Measurements from ENCODE around the gene TADA2B. TPM values are rescaled to one million over a fixed set of nuclear protein-coding genes. Genes with fewer than 3 reads are reported as not detected.
A peak's percentile ranks its signal among the peaks of the same experiment; 100 is the strongest.

Gene TADA2B
- total RNA-seq, 4 donors from 2014 or later, result 13.3 to 27.3 (median 16.5) TPM

GRCh38 chr4:7045961-7046921 is 3.1 kb downstream of the TADA2B start:
- Histone ChIP-seq H3K27ac (no peak overlapping the region), H3K27me3 (no peaks in the 10 kb centered on the region), H3K36me3 (peaks cover 0 to 18% (median 0%) of the 10 kb centered on the region in 3 donors), H3K9me3 (no peaks in the 10 kb centered on the region), H3K4me1 (peaks cover 0 to 67% (median 30%) of the 10 kb centered on the region in 4 donors), H3K4me3 (peak overlapping the region in 1 of 4 donors; percentile 5)
- no peak for DNase-seq (ENCODE audit: low spot score in 2 of 2)
- TF ChIP-seq CTCF (IDR thresholded peaks at IDR 0.05), result no peak
- TF ChIP-seq POLR2A (IDR thresholded peaks at IDR 0.05), result no peak
- TF ChIP-seq EP300 (IDR thresholded peaks at IDR 0.05), result no peak
- 87 to 89% methylated on average over 16 to 23 of the region's 23 CpGs for WGBS, 2 donors

- TF ChIP-seq POLR2A (IDR thresholded peaks at IDR 0.05) (no peak), EP300 (IDR thresholded peaks at IDR 0.05) (no peak), CTCF (IDR thresholded peaks at IDR 0.05) (no peak)
- no peak overlapping the region for H3K4me3 ChIP-seq
- H3K4me1 ChIP-seq, result peaks cover 0 to 63% (median 25%) of the 10 kb centered on the region in 4 donors
- DNase-seq (ENCODE audit: low spot score in 2 of 2), result no peak
- peaks cover 0 to 21% (median 0%) of the 10 kb centered on the region in 3 donors for H3K36me3 ChIP-seq
- 86 to 91% methylated on average over 9 of the region's 9 CpGs for WGBS, 2 donors
- no peak overlapping the region for H3K27ac ChIP-seq
- no peaks in the 10 kb centered on the region for H3K9me3 ChIP-seq
- H3K27me3 ChIP-seq, result no peaks in the 10 kb centered on the region
Measured at GRCh38 chr4:7046971-7047370, 3.8 kb downstream of the TADA2B start.

- H3K9me3 ChIP-seq, result no peaks in the 10 kb centered on the region
- TF ChIP-seq EP300 (IDR thresholded peaks at IDR 0.05) (no peak), POLR2A (IDR thresholded peaks at IDR 0.05) (no peak), CTCF (IDR thresholded peaks at IDR 0.05) (no peak)
- WGBS, 2 donors, result 88 to 93% methylated on average over 12 of the region's 12 CpGs
- no peak for DNase-seq (ENCODE audit: low spot score in 2 of 2)
- H3K36me3 ChIP-seq, result peaks cover 0 to 26% (median 0%) of the 10 kb centered on the region in 3 donors
- H3K27me3 ChIP-seq, result no peaks in the 10 kb centered on the region
- H3K27ac ChIP-seq, result no peak overlapping the region
- H3K4me3 ChIP-seq, result no peak overlapping the region
- peaks cover 0 to 72% (median 22%) of the 10 kb centered on the region in 4 donors for H3K4me1 ChIP-seq
Measured at GRCh38 chr4:7048642-7049041, 5.5 kb downstream of the TADA2B start.

GRCh38 chr4:7049295-7049694 is 6.1 kb downstream of the TADA2B start:
- Histone ChIP-seq H3K27me3 (no peaks in the 10 kb centered on the region), H3K4me3 (no peak overlapping the region), H3K36me3 (peaks cover 0 to 32% (median 0%) of the 10 kb centered on the region in 3 donors), H3K4me1 (peaks cover 0 to 70% (median 22%) of the 10 kb centered on the region in 4 donors), H3K9me3 (no peaks in the 10 kb centered on the region), H3K27ac (no peak overlapping the region)
- DNase-seq (ENCODE audit: low spot score in 2 of 2), result no peak
- 93% methylated on average over 4 of the region's 4 CpGs for WGBS, 2 donors
- no peak for TF ChIP-seq POLR2A (IDR thresholded peaks at IDR 0.05)

- no peak for DNase-seq (ENCODE audit: low spot score in 2 of 2)
- no peak overlapping the region for H3K27ac ChIP-seq
- H3K36me3 ChIP-seq, result peaks cover 0 to 37% (median 0%) of the 10 kb centered on the region in 3 donors
- WGBS, 2 donors, result 93 to 94% methylated on average over 9 to 11 of the region's 11 CpGs
- H3K4me1 ChIP-seq, result peaks cover 0 to 65% (median 19%) of the 10 kb centered on the region in 4 donors
- no peaks in the 10 kb centered on the region for H3K9me3 ChIP-seq
- TF ChIP-seq POLR2A (IDR thresholded peaks at IDR 0.05) (no peak), EP300 (IDR thresholded peaks at IDR 0.05) (no peak), CTCF (IDR thresholded peaks at IDR 0.05) (no peak)
- H3K27me3 ChIP-seq, result no peaks in the 10 kb centered on the region
- H3K4me3 ChIP-seq, result no peak overlapping the region
Measured at GRCh38 chr4:7049739-7050138, 6.6 kb downstream of the TADA2B start.
